K562 (cell line): ENCODE measurements around the gene OR1J1. TPM values are rescaled to one million over a fixed set of nuclear protein-coding genes. Genes with fewer than 3 reads are reported as not detected.

Experiments
- ATF1 ChIP-seq, 2 experiments: fragments of 450-650 bp in 1 of 2; IDR thresholded peaks; 2 replicates each; pipeline ENCODE4 v1.6.1; 2016; ENCODE audit warnings: missing compliant biosample characterization in 1 of 2, missing genetic modification characterization in 1 of 2
- BRD4 ChIP-seq: fragments of 200-600 bp; sonication (generic); IDR thresholded peaks from 2 replicates; pipeline ENCODE4 v1.6.1; 2017; ENCODE audit warnings: inconsistent platforms
- CBFB ChIP-seq: sonication (generic); formaldehyde crosslinking; IDR thresholded peaks from 2 replicates; pipeline ENCODE4 v1.4.0; 2020; ENCODE audit warnings: mild to moderate bottlenecking, missing genetic modification reagents
- CBX5 ChIP-seq: IDR thresholded peaks from 2 replicates; pipeline ENCODE4 v1.6.1; 2014; ENCODE audit warnings: low read depth, borderline replicate concordance
- CEBPB ChIP-seq: fragments of 450-650 bp; IDR thresholded peaks from 2 replicates; pipeline ENCODE4 v1.6.1; 2016; ENCODE audit warnings: missing genetic modification characterization, missing compliant biosample characterization
- CSDE1 ChIP-seq, 2 experiments: fragments of 450-650 bp; IDR thresholded peaks; 2 replicates each; pipeline ENCODE4 v1.6.1; 2016; ENCODE audit warnings: mild to moderate bottlenecking in 1 of 2
- EHMT2 ChIP-seq: fragments of 450-650 bp; IDR thresholded peaks from 2 replicates; pipeline ENCODE4 v1.6.1; 2018; ENCODE audit warnings: antibody characterized with exemption
- EP400 ChIP-seq: fragments of 450-650 bp; IDR thresholded peaks from 2 replicates; pipeline ENCODE4 v1.6.1; 2017; ENCODE audit warnings: antibody characterized with exemption, mild to moderate bottlenecking, moderate library complexity
- FOXA1 ChIP-seq: fragments of 450-650 bp; IDR thresholded peaks from 2 replicates; pipeline ENCODE4 v1.6.1; 2016; ENCODE audit warnings: mild to moderate bottlenecking, borderline replicate concordance
- GATAD2B ChIP-seq: fragments of 450-650 bp; IDR thresholded peaks from 2 replicates; pipeline ENCODE4 v1.6.1; 2017; ENCODE audit warnings: mild to moderate bottlenecking, borderline replicate concordance
- POLR2AphosphoS5 ChIP-seq: IDR thresholded peaks from 2 replicates; pipeline ENCODE4 v1.6.1; 2011; ENCODE audit warnings: mild to moderate bottlenecking, low read depth, low read length, moderate library complexity; ENCODE audit not compliant: control insufficient read depth, insufficient read depth
- SMARCC2 ChIP-seq: fragments of 450-650 bp; IDR thresholded peaks from 2 replicates; pipeline ENCODE4 v1.6.1; 2017; ENCODE audit warnings: antibody characterized with exemption, moderate library complexity, mild to moderate bottlenecking, low read depth
- TFAM ChIP-seq: fragments of 250-450 bp; sonication (Bioruptor Pico); conservative IDR thresholded peaks from 2 replicates; pipeline ENCODE4 v1.5.0; 2021; ENCODE audit warnings: mild to moderate bottlenecking, moderate library complexity
- ZNF23 ChIP-seq: fragments of 250-450 bp; sonication (Bioruptor Pico); IDR thresholded peaks from 2 replicates; pipeline ENCODE4 v1.4.0; 2020; ENCODE audit warnings: mild to moderate bottlenecking
- ZNF431 ChIP-seq: sonication (generic); formaldehyde crosslinking; IDR thresholded peaks from 2 replicates; pipeline ENCODE4 v1.8.0; 2022; ENCODE audit warnings: mild to moderate bottlenecking, missing genetic modification reagents
- ZNF717 ChIP-seq: fragments of 250-450 bp; sonication (Bioruptor Pico); IDR thresholded peaks from 2 replicates; pipeline ENCODE4 v1.5.0; 2021
- ZZZ3 ChIP-seq: fragments of 450-650 bp; IDR thresholded peaks from 2 replicates; pipeline ENCODE4 v1.6.1; 2016; ENCODE audit warnings: antibody characterized with exemption, mild to moderate bottlenecking, moderate library complexity
- polyA plus RNA-seq, 8 experiments: library from polyadenylated mRNA; depleted of rRNA in 4 of 8; stranded (reverse) in 5 of 8; unstranded in 3 of 8; fragments of >200 nt; fragmentation: Nextera tagmentation in 2 of 8; fragmentation: Illumina TruSeq in 1 of 8; extraction: Ambion mirVana in 2 of 8; extraction: Trizol in 1 of 8; gene quantifications; 2 replicates each; pipeline versions ENCODE4 v1.2.1 to v1.2.3, GENCODE V29; 2011 to 2014; ENCODE audit warnings: inconsistent platforms in 1 of 8, missing spikeins in 1 of 8
- total RNA-seq, 7 experiments: library from RNA; depleted of rRNA in 6 of 7; stranded (reverse); fragments of >200 nt in 6 of 7; fragmentation: Illumina TruSeq in 2 of 7; extraction: Trizol in 2 of 7; gene quantifications; 2 replicates each; pipeline versions ENCODE4 v1.2.1 to v1.2.3, GENCODE V29; 2011 to 2021; ENCODE audit warnings: low replicate concordance in 1 of 7
- TF ChIP-seq, protein P1 (sequence below): fragments of 250-450 bp; sonication (Bioruptor Pico); IDR thresholded peaks from 2 replicates; pipeline ENCODE4 v1.4.0; 2020; ENCODE audit warnings: mild to moderate bottlenecking, moderate library complexity, borderline replicate concordance
- TF ChIP-seq, protein P2 (sequence below): fragments of 250-450 bp; sonication (Bioruptor Pico); IDR thresholded peaks from 2 replicates; pipeline ENCODE4 v1.8.0; 2022; ENCODE audit warnings: moderate library complexity, mild to moderate bottlenecking, inconsistent platforms
- TF ChIP-seq, protein P3 (sequence below): sonication (generic); formaldehyde crosslinking; IDR thresholded peaks from 2 replicates; pipeline ENCODE4 v1.8.0; 2022; ENCODE audit warnings: mild to moderate bottlenecking, missing genetic modification reagents
- TF ChIP-seq, protein P4 (sequence below): fragments of 450-650 bp; formaldehyde crosslinking; IDR thresholded peaks from 2 replicates; pipeline ENCODE4 v1.4.0; 2020; ENCODE audit warnings: mild to moderate bottlenecking, mixed read lengths
- TF ChIP-seq, protein P5 (sequence below): IDR thresholded peaks from 3 replicates; pipeline ENCODE4 v1.6.1; 2011; ENCODE audit warnings: borderline replicate concordance, mild to moderate bottlenecking; ENCODE audit not compliant: insufficient read length, insufficient read depth

Gene OR1J1
- total and polyA plus RNA-seq, 9 of the 15 experiments (the other 6 are each of a cell fraction or from before 2014, with no cell fraction given), result not detected

DNA sequence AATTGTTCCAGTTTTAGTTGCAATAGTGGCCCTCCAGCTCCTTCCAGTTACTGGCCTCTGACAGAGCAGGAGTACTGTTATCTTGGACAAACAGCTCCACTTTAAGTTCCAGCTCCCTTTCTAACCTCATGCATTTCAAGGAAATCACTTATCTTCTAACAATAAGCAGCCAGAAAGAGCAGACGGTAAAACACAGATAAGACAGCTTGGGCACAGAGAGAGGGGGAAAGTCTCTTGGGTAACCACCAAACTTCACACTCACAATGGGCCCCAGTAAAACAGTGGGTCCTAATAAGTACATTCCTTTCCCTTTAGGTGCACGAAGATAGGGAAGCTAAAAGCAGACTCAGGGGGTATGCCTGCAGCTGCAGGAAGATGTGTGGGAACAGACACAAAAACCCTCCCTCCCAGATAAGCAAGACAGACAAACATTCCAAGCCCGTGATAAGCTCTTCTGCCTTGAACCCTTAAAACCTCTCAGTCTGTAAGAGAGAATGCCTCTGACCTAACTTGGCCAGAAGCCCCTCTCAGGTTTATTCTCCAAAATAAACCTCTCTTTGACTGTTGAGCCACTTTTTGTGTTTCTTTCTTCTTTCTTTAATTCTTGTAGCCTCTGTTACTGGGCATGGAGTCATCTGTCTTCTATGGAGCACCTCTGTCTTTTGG, 30.8 kb downstream of the OR1J1 start (continued):
- TF ChIP-seq BRD4 (no peak), SMARCC2 (peak; percentile 97), ATF1 (CRISPR knock-in tag; IDR thresholded peaks at IDR 0.05) (no peak), ATF1 (tag; IDR thresholded peaks at IDR 0.05) (peak; percentile 54; the same call in 1 of the 2 replicates), CEBPB (tag) (peak; percentile 79), ZNF431 (CRISPR knock-in tag) (no peak), CBX5 (no peak), CSDE1 (IDR thresholded peaks at IDR 0.05) (no peak), TFAM (no peak), CBFB (CRISPR knock-in tag) (no peak), EHMT2 (no peak), FOXA1 (no peak), POLR2AphosphoS5 (peak; percentile 71), ZNF717 (CRISPR knock-in tag) (no peak), ZNF23 (CRISPR knock-in tag) (no peak), ZZZ3 (no peak), EP400 (peak; percentile 51), GATAD2B (no peak)
- TF ChIP-seq, protein P1, sequence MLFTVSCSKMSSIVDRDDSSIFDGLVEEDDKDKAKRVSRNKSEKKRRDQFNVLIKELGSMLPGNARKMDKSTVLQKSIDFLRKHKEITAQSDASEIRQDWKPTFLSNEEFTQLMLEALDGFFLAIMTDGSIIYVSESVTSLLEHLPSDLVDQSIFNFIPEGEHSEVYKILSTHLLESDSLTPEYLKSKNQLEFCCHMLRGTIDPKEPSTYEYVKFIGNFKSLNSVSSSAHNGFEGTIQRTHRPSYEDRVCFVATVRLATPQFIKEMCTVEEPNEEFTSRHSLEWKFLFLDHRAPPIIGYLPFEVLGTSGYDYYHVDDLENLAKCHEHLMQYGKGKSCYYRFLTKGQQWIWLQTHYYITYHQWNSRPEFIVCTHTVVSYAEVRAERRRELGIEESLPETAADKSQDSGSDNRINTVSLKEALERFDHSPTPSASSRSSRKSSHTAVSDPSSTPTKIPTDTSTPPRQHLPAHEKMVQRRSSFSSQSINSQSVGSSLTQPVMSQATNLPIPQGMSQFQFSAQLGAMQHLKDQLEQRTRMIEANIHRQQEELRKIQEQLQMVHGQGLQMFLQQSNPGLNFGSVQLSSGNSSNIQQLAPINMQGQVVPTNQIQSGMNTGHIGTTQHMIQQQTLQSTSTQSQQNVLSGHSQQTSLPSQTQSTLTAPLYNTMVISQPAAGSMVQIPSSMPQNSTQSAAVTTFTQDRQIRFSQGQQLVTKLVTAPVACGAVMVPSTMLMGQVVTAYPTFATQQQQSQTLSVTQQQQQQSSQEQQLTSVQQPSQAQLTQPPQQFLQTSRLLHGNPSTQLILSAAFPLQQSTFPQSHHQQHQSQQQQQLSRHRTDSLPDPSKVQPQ, result no peak
- TF ChIP-seq, protein P2, sequence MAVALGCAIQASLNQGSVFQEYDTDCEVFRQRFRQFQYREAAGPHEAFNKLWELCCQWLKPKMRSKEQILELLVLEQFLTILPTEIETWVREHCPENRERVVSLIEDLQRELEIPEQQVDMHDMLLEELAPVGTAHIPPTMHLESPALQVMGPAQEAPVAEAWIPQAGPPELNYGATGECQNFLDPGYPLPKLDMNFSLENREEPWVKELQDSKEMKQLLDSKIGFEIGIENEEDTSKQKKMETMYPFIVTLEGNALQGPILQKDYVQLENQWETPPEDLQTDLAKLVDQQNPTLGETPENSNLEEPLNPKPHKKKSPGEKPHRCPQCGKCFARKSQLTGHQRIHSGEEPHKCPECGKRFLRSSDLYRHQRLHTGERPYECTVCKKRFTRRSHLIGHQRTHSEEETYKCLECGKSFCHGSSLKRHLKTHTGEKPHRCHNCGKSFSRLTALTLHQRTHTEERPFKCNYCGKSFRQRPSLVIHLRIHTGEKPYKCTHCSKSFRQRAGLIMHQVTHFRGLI (CRISPR knock-in tag), result no peak
- TF ChIP-seq, protein P3, sequence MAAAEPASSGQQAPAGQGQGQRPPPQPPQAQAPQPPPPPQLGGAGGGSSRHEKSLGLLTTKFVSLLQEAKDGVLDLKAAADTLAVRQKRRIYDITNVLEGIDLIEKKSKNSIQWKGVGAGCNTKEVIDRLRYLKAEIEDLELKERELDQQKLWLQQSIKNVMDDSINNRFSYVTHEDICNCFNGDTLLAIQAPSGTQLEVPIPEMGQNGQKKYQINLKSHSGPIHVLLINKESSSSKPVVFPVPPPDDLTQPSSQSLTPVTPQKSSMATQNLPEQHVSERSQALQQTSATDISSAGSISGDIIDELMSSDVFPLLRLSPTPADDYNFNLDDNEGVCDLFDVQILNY (CRISPR knock-in tag), result no peak
- TF ChIP-seq, protein P4, sequence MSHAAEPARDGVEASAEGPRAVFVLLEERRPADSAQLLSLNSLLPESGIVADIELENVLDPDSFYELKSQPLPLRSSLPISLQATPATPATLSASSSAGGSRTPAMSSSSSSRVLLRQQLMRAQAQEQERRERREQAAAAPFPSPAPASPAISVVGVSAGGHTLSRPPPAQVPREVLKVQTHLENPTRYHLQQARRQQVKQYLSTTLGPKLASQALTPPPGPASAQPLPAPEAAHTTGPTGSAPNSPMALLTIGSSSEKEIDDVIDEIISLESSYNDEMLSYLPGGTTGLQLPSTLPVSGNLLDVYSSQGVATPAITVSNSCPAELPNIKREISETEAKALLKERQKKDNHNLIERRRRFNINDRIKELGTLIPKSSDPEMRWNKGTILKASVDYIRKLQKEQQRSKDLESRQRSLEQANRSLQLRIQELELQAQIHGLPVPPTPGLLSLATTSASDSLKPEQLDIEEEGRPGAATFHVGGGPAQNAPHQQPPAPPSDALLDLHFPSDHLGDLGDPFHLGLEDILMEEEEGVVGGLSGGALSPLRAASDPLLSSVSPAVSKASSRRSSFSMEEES (CRISPR knock-in tag), result no peak
- TF ChIP-seq, protein P5, sequence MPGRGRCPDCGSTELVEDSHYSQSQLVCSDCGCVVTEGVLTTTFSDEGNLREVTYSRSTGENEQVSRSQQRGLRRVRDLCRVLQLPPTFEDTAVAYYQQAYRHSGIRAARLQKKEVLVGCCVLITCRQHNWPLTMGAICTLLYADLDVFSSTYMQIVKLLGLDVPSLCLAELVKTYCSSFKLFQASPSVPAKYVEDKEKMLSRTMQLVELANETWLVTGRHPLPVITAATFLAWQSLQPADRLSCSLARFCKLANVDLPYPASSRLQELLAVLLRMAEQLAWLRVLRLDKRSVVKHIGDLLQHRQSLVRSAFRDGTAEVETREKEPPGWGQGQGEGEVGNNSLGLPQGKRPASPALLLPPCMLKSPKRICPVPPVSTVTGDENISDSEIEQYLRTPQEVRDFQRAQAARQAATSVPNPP, result no peak
